Measurements from ENCODE around the gene METRNL.
"Not testable (repeated sequence)": the region's sequence is repeated elsewhere in the genome, so short reads cannot be mapped to it uniquely, and the experiment has no call there.

Gene METRNL

DNA sequence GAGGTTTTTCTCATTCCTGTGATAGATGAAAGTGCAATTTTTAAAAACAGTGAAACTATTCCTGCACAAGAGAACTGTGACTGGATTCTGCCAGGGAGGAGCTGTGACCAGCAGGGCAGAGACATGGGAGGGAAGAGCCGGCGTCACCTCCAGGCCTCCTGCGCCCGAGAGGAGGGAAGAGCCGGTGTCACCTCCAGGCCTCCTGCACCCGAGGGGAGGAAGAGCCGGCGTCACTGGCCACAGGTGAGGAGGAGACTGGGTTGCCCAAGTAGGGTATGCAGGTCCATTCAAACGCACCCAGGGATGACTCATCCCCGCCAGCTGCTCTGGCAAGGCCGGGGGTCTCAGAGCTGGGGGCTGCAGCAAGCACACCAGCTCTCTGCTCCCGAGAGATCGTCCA, 56.7 kb downstream of the METRNL start:
- no peaks in the 10 kb centered on the region for H4K20me1 ChIP-seq (ENCODE audit: insufficient read depth, low read length)
- H3K27ac ChIP-seq (ENCODE audit: low read length): no peak overlapping the region
- no peak overlapping the region for H2AFZ ChIP-seq (ENCODE audit: low read depth, low read length)
- H3K79me2 ChIP-seq (ENCODE audit: insufficient read depth, low read length): no peaks in the 10 kb centered on the region
- H3K36me3 ChIP-seq (ENCODE audit: insufficient read depth, low read length): no peaks in the 10 kb centered on the region
- H3K9me3 ChIP-seq (ENCODE audit: insufficient read depth, low read length, severe bottlenecking): no peaks in the 10 kb centered on the region
- no peak overlapping the region for H3K4me2 ChIP-seq (ENCODE audit: insufficient read depth, low read length)
- DNase-seq (no peak), ATAC-seq (ENCODE audit: insufficient read depth, low read depth) (no peak)
- H3K9ac ChIP-seq (ENCODE audit: low read depth, low read length): no peak overlapping the region
- peaks cover 2% of the 10 kb centered on the region for H3K27me3 ChIP-seq (ENCODE audit: insufficient read depth, low read length, poor library complexity)
- H3K4me1 ChIP-seq (ENCODE audit: insufficient read depth, low read length): no peaks in the 10 kb centered on the region
- H3K4me3 ChIP-seq (ENCODE audit: low read depth in 1 of 2, low read length in 2 of 2): no peak overlapping the region
- TF ChIP-seq, protein P1, sequence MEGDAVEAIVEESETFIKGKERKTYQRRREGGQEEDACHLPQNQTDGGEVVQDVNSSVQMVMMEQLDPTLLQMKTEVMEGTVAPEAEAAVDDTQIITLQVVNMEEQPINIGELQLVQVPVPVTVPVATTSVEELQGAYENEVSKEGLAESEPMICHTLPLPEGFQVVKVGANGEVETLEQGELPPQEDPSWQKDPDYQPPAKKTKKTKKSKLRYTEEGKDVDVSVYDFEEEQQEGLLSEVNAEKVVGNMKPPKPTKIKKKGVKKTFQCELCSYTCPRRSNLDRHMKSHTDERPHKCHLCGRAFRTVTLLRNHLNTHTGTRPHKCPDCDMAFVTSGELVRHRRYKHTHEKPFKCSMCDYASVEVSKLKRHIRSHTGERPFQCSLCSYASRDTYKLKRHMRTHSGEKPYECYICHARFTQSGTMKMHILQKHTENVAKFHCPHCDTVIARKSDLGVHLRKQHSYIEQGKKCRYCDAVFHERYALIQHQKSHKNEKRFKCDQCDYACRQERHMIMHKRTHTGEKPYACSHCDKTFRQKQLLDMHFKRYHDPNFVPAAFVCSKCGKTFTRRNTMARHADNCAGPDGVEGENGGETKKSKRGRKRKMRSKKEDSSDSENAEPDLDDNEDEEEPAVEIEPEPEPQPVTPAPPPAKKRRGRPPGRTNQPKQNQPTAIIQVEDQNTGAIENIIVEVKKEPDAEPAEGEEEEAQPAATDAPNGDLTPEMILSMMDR (IDR thresholded peaks at IDR 0.05; ENCODE audit: borderline replicate concordance, extremely low read depth, low read length, poor library complexity, severe bottlenecking): no peak
- no peak for TF ChIP-seq EZH2 (IDR thresholded peaks at IDR 0.05; ENCODE audit: borderline replicate concordance, low read depth, low read length, severe bottlenecking)

DNA sequence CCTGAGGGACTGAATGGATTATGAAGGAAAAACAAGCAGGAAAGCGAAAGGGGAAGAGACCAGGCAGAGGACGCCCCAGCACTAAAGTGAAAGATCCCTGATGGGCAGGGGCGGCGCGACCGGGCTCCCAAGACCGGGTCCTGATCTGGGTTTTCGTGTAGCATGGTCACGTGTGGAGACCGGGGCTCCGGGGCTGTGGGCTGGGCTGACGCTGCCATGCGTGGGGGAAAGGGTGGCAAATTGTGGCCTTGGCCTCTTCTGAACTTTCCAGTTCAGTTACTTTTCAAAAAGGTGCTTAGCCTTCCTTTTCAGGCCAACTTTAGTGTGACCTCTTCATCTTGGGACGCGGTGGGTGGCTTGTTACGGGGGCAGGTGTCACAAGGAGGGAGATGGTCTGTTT, 57.5 kb downstream of the METRNL start:
- DNase-seq (no peak), ATAC-seq (ENCODE audit: insufficient read depth, low read depth) (no peak)
- Histone ChIP-seq H3K27ac (ENCODE audit: low read length) (no peak overlapping the region), H3K27me3 (ENCODE audit: insufficient read depth, low read length, poor library complexity) (peaks cover 4% of the 10 kb centered on the region), H3K36me3 (ENCODE audit: insufficient read depth, low read length) (no peaks in the 10 kb centered on the region), H2AFZ (ENCODE audit: low read depth, low read length) (no peak overlapping the region), H4K20me1 (ENCODE audit: insufficient read depth, low read length) (no peaks in the 10 kb centered on the region), H3K4me3 (ENCODE audit: low read depth in 1 of 2, low read length in 2 of 2) (no peak overlapping the region), H3K9me3 (ENCODE audit: insufficient read depth, low read length, severe bottlenecking) (no peaks in the 10 kb centered on the region), H3K79me2 (ENCODE audit: insufficient read depth, low read length) (no peaks in the 10 kb centered on the region), H3K9ac (ENCODE audit: low read depth, low read length) (no peak overlapping the region), H3K4me1 (ENCODE audit: insufficient read depth, low read length) (no peaks in the 10 kb centered on the region), H3K4me2 (ENCODE audit: insufficient read depth, low read length) (no peak overlapping the region)
- TF ChIP-seq, protein P1 (IDR thresholded peaks at IDR 0.05; ENCODE audit: borderline replicate concordance, extremely low read depth, low read length, poor library complexity, severe bottlenecking): no peak
- TF ChIP-seq EZH2 (IDR thresholded peaks at IDR 0.05; ENCODE audit: borderline replicate concordance, low read depth, low read length, severe bottlenecking): no peak

GRCh38 chr17:83137523-83137922, 58.1 kb downstream of the METRNL start:
- no peak overlapping the region for H3K4me3 ChIP-seq (ENCODE audit: low read depth in 1 of 2, low read length in 2 of 2)
- H2AFZ ChIP-seq (ENCODE audit: low read depth, low read length): no peak overlapping the region
- no peaks in the 10 kb centered on the region for H3K9me3 ChIP-seq (ENCODE audit: insufficient read depth, low read length, severe bottlenecking)
- ATAC-seq (ENCODE audit: insufficient read depth, low read depth) (no peak), DNase-seq (no peak)
- no peaks in the 10 kb centered on the region for H3K4me1 ChIP-seq (ENCODE audit: insufficient read depth, low read length)
- no peak overlapping the region for H3K27ac ChIP-seq (ENCODE audit: low read length)
- H3K27me3 ChIP-seq (ENCODE audit: insufficient read depth, low read length, poor library complexity): peaks cover 4% of the 10 kb centered on the region
- H3K36me3 ChIP-seq (ENCODE audit: insufficient read depth, low read length): no peaks in the 10 kb centered on the region
- H3K79me2 ChIP-seq (ENCODE audit: insufficient read depth, low read length): no peaks in the 10 kb centered on the region
- no peak overlapping the region for H3K9ac ChIP-seq (ENCODE audit: low read depth, low read length)
- H4K20me1 ChIP-seq (ENCODE audit: insufficient read depth, low read length): no peaks in the 10 kb centered on the region
- no peak for TF ChIP-seq EZH2 (IDR thresholded peaks at IDR 0.05; ENCODE audit: borderline replicate concordance, low read depth, low read length, severe bottlenecking)
- TF ChIP-seq, protein P1 (IDR thresholded peaks at IDR 0.05; ENCODE audit: borderline replicate concordance, extremely low read depth, low read length, poor library complexity, severe bottlenecking): no peak
- H3K4me2 ChIP-seq (ENCODE audit: insufficient read depth, low read length): no peak overlapping the region

DNA sequence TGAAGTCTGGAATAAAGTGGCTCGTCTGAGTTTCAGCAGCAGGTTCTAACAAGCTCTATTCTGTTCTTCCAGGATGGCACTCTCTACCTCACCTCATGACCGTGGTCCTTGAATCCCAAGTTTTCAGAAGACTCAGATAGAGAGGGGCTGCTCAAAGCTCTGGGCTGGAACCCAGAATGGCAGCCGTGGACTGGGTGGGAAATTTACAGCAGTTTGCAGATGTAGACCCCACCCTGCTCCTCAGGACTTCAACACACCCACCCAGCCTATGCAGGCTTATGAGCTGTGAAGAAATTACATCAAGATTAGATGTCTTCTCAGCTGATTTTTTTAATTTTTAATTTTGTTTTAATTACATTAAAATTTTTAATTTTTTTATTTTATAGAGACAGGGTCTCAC, 59.4 kb downstream of the METRNL start:
- DNase-seq (no peak), ATAC-seq (ENCODE audit: insufficient read depth, low read depth) (no peak)
- no peaks in the 10 kb centered on the region for H3K9me3 ChIP-seq (ENCODE audit: insufficient read depth, low read length, severe bottlenecking)
- H3K4me3 ChIP-seq (ENCODE audit: low read depth in 1 of 2, low read length in 2 of 2): no peak overlapping the region
- H3K9ac ChIP-seq (ENCODE audit: low read depth, low read length): no peak overlapping the region
- no peak overlapping the region for H2AFZ ChIP-seq (ENCODE audit: low read depth, low read length)
- TF ChIP-seq, protein P1 (IDR thresholded peaks at IDR 0.05; ENCODE audit: borderline replicate concordance, extremely low read depth, low read length, poor library complexity, severe bottlenecking): no peak
- no peak for TF ChIP-seq EZH2 (IDR thresholded peaks at IDR 0.05; ENCODE audit: borderline replicate concordance, low read depth, low read length, severe bottlenecking)
- no peaks in the 10 kb centered on the region; the same call in 1 of the 2 replicates for H4K20me1 ChIP-seq (ENCODE audit: insufficient read depth, low read length)
- no peaks in the 10 kb centered on the region for H3K4me1 ChIP-seq (ENCODE audit: insufficient read depth, low read length)
- H3K27me3 ChIP-seq (ENCODE audit: insufficient read depth, low read length, poor library complexity): peaks cover 4% of the 10 kb centered on the region
- no peak overlapping the region for H3K4me2 ChIP-seq (ENCODE audit: insufficient read depth, low read length)
- no peak overlapping the region for H3K27ac ChIP-seq (ENCODE audit: low read length)
- H3K36me3 ChIP-seq (ENCODE audit: insufficient read depth, low read length): no peaks in the 10 kb centered on the region
- no peaks in the 10 kb centered on the region for H3K79me2 ChIP-seq (ENCODE audit: insufficient read depth, low read length)

DNA sequence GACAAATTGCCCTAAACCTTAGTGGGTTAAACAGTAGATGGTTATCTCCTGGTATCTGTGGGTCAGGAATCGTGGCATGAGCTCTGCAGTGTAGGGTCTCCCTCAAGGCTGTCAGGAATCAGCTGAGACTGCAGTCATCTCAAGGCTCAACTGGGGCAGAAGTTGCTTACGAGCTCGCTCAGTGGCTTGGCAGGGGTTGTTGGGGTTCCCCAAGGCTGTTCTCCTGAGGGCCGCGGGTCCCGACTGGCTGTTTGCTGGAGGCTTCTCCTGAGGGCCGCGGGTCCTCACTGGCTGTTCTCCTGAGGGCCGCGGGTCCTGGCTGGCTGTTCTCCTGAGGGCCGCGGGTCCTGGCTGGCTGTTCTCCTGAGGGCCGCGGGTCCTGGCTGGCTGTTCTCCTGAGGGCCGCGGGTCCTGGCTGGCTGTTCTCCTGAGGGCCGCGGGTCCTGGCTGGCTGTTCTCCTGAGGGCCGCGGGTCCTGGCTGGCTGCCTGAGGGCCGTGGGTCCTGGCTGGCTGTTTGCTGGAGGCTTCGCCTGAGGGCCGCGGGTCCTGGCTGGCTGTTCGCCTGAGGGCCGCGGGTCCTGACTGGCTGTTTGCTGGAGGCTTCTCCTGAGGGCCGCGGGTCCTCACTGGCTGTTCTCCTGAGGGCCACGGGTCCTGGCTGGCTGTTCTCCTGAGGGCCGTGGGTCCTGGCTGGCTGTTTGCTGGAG, 60.3 kb downstream of the METRNL start:
- not testable (repeated sequence) for DNase-seq; H3K27ac ChIP-seq (ENCODE audit: low read length); H2AFZ ChIP-seq (ENCODE audit: low read depth, low read length); H3K9ac ChIP-seq (ENCODE audit: low read depth, low read length); H3K4me3 ChIP-seq (ENCODE audit: low read depth in 1 of 2, low read length in 2 of 2); H3K36me3 ChIP-seq (ENCODE audit: insufficient read depth, low read length); H3K79me2 ChIP-seq (ENCODE audit: insufficient read depth, low read length); H3K4me2 ChIP-seq (ENCODE audit: insufficient read depth, low read length); ATAC-seq (ENCODE audit: insufficient read depth, low read depth); H3K4me1 ChIP-seq (ENCODE audit: insufficient read depth, low read length); H4K20me1 ChIP-seq (ENCODE audit: insufficient read depth, low read length); H3K9me3 ChIP-seq (ENCODE audit: insufficient read depth, low read length, severe bottlenecking); H3K27me3 ChIP-seq (ENCODE audit: insufficient read depth, low read length, poor library complexity)

Data from DND-41 (cell line).